ENCODE results near the gene CAAP1.
"Not testable (repeated sequence)": the region's sequence is repeated elsewhere in the genome, so short reads cannot be mapped to it uniquely, and the experiment has no call there.

CAAP1 gene

DNA sequence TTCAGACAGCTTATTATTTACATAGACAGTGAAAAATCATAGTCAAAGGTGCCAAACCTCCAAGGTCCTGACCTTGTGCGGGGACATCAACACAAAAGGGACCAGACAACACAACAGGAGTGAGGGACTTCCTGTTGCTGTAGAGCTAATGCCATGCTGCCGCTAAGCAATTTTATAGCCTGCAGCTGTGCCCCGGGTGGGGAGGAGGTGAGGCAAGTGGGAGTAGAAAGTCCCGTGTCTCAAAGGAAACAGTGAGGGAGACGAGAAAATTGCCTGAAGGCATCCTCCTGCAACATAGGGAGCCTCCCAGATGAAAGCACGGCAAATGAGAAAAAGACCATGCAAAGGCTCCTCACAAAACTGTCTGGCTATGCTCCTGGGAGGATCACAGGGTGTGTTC, 58.8 kb downstream of the CAAP1 start:
- no peak for DNase-seq

DNA sequence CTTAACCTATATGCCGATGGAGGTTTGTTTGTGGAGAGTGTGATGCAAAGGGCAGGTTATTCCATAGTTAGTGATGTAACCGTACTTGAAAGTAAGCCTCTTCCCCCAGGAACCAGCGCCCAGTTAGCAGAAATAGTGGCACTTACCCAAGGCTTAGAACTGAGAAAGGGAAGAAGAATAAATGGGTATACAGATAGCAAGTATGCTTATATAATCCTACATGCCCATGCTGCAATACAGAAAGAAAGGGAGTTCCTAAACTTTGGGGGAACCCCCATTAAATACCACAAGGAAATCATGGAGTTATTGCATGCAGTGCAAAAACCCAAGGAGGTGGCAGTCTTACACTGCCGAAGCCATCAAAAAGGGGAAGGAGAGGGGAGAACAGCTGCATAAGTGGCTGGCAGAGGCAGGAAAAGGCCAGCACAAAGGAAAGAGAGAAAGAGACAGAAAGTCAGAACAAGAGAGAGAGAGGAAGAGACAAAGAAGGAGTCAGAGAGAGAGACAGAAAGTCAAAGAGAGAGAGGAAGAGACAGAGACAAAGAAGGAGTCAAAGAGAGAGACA, 64.1 kb downstream of the CAAP1 start:
- DNase-seq = not testable (repeated sequence)

DNA sequence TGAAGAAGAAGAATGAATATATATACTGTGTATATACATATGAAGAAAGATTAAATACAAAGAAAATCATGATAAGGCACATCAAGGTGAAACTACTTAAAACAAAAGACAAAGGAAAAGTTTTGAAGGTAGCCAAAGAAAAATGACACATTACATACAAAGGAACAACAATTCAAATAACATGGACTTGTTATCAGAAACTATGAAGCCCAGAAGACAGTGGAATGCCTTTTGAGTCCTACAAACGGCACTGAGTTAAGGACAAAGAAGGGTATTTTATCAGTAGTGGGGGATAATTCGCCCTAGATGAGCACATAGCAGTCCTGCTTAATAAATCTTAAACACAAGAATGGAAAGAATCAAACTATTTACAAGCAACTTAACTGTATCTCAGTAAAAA, 77.8 kb downstream of the CAAP1 start:
- no peak for DNase-seq

DNA sequence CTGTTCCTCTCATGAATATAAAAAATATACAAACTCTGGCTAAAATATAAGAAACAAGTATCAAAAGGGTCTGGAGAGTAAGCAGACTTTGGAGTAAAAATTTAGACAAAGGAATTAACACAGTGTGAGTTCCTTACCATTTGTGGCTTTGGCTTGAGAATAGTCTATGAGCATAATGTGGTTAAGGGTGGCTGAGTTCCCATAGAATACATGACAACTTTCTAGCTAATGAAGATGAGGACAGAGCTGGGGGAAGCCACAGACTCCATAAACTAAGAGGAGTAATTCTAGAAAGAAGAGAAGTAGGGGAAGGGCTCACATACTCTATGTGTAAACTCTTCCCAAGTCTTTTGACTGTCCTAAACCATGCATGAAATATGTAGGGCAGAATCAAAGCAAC, 79.4 kb downstream of the CAAP1 start:
- no peak for DNase-seq

DNA sequence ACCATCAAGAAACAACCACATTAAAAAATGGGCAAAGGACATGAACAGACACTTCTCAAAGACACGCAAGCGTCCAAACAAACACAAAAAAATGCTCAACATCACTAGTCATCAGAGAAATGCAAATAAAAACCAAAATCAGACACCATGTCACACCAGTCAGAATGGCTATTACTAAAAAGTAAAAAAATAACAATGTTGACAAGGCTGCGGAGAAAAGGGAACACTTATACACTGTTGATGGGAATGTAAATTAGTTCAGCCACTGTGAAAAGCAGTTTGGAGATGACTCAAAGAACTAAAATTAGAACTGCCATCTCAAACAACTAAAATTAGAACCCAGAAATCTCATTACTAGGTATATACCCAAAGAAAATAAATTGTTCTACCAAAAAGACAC, 80.4 kb downstream of the CAAP1 start:
- no peak for DNase-seq

DNA sequence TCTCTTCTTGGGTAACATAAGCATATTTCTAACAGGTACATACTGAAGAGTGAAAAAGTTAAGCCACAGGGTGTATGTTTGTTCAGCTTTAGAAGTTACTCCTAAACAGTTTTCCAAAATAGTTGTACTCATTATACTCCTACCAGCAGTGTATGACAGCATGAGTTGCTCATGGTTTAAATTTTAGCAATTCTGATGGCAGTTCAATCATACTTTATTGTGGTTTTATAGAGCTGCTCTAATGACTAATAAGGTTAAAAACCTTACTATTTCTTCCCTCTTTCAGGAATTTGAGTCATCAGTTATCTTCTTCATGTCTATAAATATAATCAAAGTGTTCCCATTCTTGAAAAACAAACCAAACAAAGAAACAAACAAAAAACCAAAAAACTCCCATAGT, 81.5 kb downstream of the CAAP1 start:
- no peak for DNase-seq

DNA sequence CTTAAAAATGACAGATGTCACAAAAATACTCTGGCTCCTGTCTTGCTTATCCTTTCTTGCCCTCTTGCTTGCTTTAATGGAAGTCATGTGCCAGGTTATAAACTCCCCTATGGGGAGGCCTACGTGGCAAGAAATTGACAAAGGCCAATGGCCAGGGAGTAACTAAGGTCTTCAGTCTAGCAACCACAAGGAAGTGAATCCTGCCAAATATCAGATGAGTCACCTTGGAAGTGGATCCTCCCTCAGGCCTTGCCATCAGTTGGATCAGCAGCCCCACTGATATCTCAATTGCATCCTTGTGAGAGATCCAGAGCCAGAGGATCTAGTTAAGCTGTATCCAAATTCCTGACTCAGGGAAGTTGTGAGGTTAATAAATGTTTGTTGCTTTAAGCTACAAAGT, 82.8 kb downstream of the CAAP1 start:
- DNase-seq = peak; percentile 53

DNA sequence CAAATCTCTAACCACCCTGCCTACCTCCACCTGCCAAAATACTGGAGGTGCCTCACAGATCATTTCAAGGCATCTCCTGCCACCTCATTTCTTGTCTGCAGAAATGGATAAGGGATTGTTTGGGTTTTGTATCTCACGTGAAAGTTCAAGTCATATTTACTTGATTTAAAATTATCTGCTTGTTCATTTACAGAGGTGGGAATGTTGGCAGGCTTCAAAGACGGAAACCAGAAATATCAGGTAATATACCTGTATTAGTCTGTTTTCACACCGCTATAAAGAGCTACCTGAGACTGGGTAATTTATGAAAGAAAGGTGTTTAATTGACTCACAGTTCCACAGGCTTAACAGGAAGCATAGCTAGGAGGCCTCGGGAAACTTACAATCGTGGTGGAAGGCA, 85.4 kb downstream of the CAAP1 start:
- DNase-seq = no peak

DNA sequence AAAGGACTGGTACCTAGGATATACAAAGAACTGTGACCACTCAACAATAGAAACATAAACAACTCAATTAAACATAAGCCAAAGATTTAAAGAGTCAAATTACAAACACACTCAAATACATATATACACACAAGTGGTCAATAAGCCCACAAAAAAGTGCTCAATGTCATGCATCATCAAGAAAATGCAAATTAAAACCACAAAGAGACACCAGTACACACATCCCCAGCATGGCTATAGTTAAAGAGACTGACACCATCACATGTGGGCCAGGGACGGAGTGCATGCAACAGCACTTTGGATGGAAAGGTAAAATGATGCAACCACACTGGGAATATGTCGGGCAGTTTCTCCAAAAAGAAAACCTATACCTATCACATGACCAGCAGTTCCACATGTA, 89.7 kb downstream of the CAAP1 start:
- no peak for DNase-seq

DNA sequence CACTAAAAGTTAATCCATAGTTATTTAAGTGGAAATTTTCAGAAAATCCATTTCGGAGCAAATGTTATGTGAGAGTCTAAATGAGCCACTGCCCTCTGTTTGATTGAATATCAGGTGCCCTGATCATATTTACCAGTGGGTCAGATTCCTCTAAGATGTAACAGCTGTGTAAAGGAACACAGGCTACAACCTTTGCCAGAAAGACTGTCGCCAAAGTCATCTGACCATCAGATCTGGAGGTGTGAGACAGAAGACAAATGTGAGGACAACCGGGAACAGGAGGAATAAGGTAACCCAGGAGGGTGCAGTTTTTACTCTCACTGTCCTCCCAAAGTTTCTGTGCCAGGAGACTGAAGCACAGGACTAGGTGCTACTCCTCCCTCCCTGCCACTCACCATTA, 90.8 kb downstream of the CAAP1 start:
- no peak for DNase-seq

DNA sequence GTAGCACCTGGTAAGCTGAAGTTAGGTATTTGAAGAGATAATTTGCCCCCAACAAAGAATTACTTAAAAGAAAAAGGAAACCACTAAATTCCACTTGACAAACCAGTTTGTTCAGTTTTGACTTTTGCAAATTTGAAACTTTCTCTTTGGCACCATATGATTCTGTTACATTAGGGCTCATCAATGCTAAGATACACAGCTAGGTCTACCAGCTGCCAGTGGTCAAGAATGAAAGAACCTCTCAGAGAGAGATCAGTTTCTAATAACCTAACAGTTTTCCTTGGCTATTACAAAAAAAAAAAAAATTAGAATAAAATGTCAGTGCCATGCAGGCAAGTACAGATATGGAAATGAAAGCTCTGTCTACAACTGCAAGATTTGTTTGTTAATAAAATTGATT, 92.3 kb downstream of the CAAP1 start:
- no peak for DNase-seq

DNA sequence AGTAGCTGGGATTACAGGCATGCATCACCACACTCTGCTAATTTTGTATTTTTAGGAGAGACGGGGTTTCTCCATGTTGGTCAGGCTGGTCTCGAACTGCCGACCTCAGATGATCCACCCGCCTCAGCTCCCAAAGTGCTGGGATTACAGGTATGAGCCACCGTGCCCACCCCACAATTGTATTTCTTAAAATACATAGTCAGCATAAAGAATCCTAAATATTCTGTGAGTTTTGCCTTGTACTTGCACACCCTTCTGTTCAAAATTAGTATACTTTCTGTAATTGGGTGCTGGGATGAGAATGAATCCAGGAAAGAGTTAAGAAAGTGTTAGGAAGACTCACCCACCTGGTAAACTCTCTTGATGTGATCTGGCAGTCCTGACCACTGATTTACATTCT, 101.3 kb downstream of the CAAP1 start:
- no peak for DNase-seq

All from fibroblast of skin of scalp (primary cell).